ENCODE results near the gene ZMIZ2.

DNA sequence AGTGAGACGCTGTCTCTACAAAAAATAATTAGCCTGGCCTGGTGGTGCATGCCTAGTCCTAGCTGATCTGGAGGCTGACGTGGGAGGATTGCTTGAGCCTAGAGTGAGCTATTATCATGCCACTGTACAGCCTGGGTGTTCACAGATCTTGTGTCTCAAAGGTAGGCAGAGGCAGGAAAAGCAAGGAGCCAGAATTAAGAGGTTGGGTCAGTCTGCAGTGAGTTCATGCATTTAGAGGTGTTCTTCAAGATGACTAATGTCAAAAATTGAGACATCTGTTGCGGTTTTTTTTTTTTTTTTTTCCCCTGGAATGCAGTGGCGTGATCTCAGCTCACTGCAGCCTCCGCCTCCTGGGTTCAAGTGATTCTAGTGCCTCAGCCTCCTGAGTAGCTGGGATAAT, 53.2 kb downstream of the ZMIZ2 start:
- TF ChIP-seq CREB1 (IDR thresholded peaks at IDR 0.05) (no peak), JUN (IDR thresholded peaks at IDR 0.05; ENCODE audit: low read depth, low read length) (no peak)

All from H1 (cell line).